HL-60/S4 (cell line): ENCODE data around the gene NCOA6.
"Not testable (repeated sequence)": the region's sequence is repeated elsewhere in the genome, so short reads cannot be mapped to it uniquely, and the experiment has no call there.

Experiments used
- in situ Hi-C: fragments of 300-500 bp; cut with MboI; formaldehyde crosslinking; loops from 2 replicates; pipeline ENCODE4 v1.14.3; 2022; ENCODE audit warnings: low sequenced_read_pairs

Gene NCOA6

DNA sequence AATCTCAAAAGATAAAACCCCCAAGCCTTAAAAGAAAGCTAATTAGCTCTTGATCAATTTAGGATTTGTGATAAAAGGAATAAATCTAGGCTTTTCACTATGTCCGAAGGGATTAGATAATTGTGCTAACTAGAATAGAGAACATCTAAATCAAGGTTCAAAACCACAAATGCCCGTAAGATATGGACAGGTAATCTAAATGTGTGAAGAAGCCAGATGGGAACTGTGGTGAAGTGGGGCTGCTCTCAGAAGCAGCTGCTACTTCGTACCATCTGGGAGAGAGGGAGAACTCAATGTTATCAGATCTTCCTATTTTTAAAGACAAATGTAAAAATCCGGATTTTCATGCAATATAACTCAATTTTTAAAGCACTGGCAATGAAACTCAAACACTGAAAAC lies 44.2 kb downstream of the NCOA6 start:
- in situ Hi-C loops, result no loop called here

DNA sequence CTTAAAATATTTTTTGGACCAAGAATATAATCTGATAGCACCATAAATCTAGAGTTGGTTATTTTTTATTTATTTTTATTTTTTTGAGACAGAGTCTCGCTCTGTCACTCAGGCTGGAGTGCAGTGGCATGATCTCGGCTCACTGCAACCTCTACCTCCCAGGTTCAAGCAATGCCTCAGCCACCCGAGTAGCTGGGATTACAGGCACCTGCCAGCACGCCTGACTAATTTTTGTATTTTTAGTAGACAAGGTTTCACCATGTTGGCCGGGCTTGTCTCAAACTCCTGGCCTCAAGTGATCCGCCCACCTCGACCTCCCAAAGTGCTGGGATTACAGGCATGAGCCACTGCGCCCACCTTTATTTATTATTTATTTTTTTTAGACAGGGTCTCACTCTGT lies 45.2 kb downstream of the NCOA6 start:
- in situ Hi-C loops, result not testable (repeated sequence)

DNA sequence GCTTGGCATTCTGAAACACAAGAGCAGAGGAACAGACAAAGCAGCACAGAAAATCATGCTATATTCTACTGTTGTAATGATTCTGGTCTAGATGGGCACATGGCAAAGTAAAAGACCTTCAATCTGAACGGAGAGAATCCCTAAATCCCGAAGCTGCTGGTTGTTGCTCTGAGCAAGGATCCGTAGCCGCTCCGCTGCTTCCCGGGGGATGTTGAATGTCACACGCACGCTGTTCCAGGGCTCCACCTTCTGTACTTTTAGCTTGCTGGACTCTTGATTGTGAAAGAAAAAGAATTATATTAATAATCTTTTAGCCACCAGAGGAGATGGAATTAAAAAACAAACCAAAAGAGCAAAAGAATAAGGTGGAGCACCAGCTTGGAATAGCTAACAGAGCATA lies 49.3 kb downstream of the NCOA6 start:
- in situ Hi-C loops, result no loop called here

- in situ Hi-C loops, result no loop called here
Measured at GRCh38 chr20:34774886-34775285, 50.6 kb downstream of the NCOA6 start.

DNA sequence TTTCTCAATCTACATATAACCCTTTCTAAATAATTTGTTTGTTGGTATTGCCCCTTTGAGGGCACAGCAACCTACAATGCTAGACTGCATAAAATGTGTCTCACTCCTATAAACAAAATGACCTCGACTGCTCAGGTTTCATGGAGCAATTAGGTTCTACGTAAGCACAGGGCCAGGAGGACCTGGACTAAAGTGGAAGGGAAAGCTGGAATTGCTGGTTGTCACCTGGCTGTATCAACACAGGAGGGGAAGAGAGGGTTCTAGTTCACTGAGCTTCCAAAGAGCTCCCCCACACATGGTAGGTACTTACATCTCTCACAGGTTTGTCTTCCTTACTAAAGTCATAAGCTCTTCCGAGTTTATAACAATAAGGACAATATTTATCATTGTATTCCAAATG lies 51.0 kb downstream of the NCOA6 start:
- in situ Hi-C loops, result no loop called here

GRCh38 chr20:34773726-34774125 lies 51.7 kb downstream of the NCOA6 start:
- in situ Hi-C loops, result no loop called here

GRCh38 chr20:34772437-34772836 lies 53.0 kb downstream of the NCOA6 start:
- in situ Hi-C loops, result no loop called here

DNA sequence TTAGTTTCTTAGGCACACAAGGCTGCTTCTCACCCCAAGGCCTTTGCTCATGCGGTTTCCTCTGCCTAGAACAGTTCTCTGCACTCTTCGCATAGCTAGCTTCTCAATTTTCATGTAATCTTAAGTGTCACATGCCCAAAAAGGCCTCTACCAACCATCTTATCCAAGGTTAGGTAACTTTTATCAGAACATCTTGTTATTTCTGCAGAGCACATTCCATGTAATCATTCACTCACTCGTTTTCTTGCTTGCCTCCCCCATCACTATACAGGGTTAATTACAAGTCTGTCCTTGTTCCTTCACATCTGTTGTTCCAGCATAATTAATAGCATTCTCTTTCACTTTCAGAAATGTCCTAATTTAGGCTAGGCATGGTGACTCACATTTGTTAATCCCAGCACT lies 53.8 kb downstream of the NCOA6 start:
- in situ Hi-C loops, result no loop called here

DNA sequence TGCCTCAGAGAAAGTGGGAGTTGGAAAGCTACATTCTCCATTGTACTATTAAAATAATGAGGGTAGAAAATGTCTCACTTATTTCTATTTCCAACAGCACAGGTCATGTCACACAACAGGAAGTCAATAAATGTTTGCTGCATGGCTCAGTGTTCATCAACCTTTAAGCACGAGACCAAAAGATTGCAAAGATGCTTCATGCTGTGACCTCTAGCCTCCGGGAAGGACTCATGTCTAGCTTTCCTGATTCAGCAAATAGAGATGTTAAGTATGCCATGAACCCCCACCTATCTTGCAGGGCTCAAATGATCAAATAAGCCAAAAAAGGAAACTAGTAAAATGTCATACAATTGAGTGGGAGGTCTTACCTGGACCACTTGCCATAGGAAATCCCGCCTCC lies 57.4 kb downstream of the NCOA6 start:
- in situ Hi-C loops, result no loop called here

- in situ Hi-C loops, result no loop called here
Measured at GRCh38 chr20:34762031-34762555, 63.4 kb downstream of the NCOA6 start.

- in situ Hi-C loops, result no loop called here
Measured at GRCh38 chr20:34755367-34755766, 70.1 kb downstream of the NCOA6 start.

DNA sequence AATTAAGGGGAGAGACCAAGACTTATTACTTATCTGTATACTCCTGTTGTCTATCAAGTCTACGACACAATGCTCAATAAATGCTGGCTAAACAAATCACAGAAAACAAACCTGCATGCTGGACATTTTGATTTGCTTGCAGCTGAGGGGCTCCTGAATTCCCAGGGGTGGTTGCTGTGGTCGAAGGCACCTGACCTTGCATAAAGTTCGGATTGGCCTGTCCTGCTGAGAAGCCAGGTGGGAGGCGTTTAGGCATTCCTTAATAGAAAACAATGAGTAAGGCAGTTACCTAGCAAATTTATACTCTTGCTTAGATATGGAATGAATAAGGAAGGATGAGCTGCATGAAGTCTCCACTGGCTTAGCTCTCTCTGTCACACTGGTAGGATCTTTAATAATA lies 70.8 kb downstream of the NCOA6 start:
- in situ Hi-C loops, result no loop called here

- in situ Hi-C loops, result no loop called here
Measured at GRCh38 chr20:34753706-34754461, 71.6 kb downstream of the NCOA6 start.

DNA sequence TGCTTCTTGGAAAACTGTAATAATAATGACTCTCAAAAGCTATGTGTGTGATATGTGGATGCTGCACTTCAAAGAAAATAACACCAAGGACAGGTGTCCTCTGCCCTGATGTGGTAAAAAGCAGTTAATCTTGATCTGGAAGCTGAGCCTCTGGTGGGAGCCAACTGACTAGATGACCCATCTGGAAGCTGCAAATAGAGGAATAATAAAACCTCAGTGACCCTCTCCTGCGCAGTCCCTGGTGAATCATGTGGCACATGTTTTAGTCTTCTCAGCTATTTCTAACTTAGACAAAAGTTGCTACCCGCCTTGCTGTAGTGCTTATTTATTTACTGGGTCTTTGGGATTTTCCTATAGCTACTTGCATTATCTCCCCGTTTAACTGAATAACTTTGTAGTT lies 74.0 kb downstream of the NCOA6 start:
- in situ Hi-C loops, result no loop called here

GRCh38 chr20:34750484-34750883 lies 75.0 kb downstream of the NCOA6 start:
- in situ Hi-C loops, result no loop called here

DNA sequence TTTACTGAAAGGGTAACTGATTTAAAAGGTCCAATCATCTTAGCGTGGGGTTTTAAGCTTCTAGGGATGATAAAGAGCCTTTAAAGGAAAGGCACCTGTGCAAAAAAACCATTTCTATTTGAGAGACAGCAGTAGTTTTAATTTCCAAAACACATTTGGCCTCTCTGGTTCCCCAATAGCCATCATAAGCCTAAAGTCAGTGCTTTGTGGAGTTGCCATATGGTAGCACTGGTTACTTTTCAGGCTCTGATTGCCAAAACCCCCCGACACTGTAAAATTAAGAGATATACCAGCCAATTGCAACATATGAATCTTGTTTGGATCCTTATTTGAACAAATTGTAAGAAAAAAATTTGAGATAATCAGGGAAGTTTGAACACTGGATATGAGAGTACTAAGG lies 76.7 kb downstream of the NCOA6 start:
- in situ Hi-C loops, result no loop called here

DNA sequence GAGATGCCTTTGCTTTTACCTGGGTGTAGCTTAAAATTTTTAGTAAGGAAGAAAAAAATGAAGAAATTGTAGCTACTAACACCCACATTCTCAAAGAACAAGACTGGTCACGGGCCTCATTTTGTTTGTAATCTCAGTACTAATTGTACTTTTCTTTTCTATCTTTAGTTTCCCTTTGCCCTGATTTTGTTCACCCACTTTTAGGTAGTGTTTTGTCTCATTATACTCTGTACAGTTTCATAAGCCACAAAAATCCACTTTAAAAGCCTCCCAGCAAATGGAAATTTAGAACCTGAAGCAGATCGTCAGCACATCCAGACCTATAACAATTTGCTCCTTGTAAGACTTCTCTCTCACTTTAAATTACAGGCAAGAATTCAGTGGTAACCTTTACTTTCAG lies 78.0 kb downstream of the NCOA6 start:
- in situ Hi-C loops, result no loop called here

- in situ Hi-C loops, result no loop called here
Measured at GRCh38 chr20:34746674-34747073, 78.8 kb downstream of the NCOA6 start.

DNA sequence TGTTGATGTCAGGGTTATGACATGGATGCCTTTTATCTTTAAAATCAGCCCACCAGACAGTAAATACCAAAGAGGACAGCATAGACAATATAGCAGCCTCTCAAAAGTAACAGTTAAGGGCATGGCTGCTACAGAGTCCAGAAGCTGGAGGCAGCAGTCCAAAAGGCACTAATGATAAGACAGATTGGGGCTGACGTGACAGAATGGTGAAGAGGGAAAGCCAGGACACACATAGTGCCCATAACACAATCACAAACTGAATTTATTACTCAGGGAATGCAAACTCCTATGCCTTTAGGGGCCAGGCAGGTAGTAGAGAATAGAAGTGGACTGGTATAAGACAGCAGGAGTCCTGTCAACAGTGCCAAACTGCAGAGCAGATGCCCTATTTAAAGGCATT lies 80.6 kb downstream of the NCOA6 start:
- in situ Hi-C loops, result no loop called here

- in situ Hi-C loops, result no loop called here
Measured at GRCh38 chr20:34744340-34744739, 81.1 kb downstream of the NCOA6 start.

DNA sequence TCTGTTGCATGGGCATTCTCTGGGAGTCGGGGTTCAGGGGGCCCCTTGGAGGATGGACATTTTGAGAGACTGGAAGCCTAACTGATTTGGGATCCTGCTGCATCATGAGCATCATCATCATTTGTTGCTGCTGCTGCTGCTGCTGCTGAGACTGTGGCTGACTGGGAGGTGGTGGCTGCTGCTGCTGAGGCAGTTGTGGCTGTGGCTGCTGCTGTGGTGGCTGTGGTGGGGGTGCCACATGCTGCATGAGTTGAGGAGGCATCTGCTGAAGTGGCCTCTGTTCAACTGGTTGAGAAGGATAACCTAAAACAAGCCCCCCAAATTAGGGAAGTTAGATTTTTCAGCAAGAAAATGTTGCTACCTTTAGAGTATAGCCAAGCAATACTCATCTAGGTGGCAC lies 82.4 kb downstream of the NCOA6 start:
- in situ Hi-C loops, result no loop called here

GRCh38 chr20:34736106-34736735 lies 89.2 kb downstream of the NCOA6 start:
- in situ Hi-C loops, result no loop called here

DNA sequence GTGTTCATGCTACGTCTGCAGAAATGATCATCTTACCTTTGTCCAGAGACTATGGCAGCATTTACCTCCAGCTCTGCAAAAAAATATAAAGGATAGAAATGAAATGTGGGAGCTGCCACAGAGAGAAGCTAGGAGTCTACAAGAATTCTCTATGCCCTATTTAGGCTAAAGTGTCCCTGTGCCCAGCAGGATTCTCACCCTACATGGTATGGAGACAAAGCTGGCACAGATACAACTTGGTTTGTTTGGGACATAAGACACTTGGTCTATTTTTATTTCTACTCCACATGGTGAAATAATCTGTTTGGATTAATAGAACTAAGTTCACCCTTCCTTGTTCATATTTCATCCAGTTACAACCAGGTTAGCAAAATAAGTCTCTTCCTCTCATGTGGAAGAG lies 92.9 kb downstream of the NCOA6 start:
- in situ Hi-C loops, result no loop called here
